ENCODE data around the gene CELSR2.

The CELSR2 gene

DNA sequence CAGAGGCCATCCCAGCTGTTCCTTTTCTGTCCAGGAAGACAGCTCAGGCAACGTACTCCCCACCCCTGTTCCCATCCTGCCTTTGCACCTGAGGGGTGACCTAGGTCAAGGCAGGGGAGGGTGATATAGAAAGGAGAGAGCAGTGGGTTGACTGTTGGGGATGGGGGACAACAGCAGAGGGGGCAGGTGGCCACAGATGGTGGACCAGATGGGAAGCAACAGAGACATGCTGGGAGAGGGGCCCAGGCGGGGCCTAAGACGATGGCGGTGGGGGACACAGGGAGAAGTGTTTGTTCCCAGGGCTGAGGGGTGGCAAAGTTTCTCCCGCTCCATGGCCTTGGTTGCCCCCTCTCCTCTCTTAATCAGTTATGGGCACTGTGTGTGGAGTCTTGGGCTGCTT lies 6.3 kb downstream of the CELSR2 start:
- H3K27ac ChIP-seq: no peak overlapping the region
- TF ChIP-seq, protein P1, sequence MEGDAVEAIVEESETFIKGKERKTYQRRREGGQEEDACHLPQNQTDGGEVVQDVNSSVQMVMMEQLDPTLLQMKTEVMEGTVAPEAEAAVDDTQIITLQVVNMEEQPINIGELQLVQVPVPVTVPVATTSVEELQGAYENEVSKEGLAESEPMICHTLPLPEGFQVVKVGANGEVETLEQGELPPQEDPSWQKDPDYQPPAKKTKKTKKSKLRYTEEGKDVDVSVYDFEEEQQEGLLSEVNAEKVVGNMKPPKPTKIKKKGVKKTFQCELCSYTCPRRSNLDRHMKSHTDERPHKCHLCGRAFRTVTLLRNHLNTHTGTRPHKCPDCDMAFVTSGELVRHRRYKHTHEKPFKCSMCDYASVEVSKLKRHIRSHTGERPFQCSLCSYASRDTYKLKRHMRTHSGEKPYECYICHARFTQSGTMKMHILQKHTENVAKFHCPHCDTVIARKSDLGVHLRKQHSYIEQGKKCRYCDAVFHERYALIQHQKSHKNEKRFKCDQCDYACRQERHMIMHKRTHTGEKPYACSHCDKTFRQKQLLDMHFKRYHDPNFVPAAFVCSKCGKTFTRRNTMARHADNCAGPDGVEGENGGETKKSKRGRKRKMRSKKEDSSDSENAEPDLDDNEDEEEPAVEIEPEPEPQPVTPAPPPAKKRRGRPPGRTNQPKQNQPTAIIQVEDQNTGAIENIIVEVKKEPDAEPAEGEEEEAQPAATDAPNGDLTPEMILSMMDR (IDR thresholded peaks at IDR 0.05; ENCODE audit: low read depth, low read length, missing control alignments): no peak
- in situ Hi-C loops (cut with HindIII; ENCODE audit: low pct_ligation_motif_present, low sequenced_read_pairs): no loop called here
- no peaks in the 10 kb centered on the region for H3K27me3 ChIP-seq (replicated peaks)
- H3K36me3 ChIP-seq (replicated peaks): no peaks in the 10 kb centered on the region
- no peak for DNase-seq
- H3K4me3 ChIP-seq (ENCODE audit: low read depth, low read length): no peak overlapping the region

DNA sequence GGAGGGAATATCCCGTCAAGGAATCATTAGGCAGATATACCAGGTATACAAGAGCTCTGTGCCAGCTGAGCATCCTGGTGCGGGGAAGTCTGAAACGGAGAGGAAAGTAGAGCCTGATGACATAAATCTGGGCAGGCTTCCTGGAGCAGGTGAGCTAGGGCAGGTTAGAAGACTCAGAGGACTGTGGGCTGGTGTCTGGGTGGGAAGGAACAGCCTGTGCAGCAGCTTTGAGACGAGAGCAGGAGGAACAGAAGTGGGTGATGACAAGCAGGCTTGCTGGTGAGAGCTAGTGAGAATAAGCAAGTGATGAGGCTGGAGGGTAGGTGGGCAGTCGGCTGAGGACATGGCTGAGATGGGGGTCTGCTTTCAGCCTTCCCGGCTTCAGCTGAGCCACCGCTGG lies 6.7 kb downstream of the CELSR2 start:
- TF ChIP-seq, protein P1 (IDR thresholded peaks at IDR 0.05; ENCODE audit: low read depth, low read length, missing control alignments): no peak
- no peak overlapping the region for H3K4me3 ChIP-seq (ENCODE audit: low read depth, low read length)
- DNase-seq: no peak
- no peak overlapping the region for H3K27ac ChIP-seq
- H3K27me3 ChIP-seq (replicated peaks): no peaks in the 10 kb centered on the region
- in situ Hi-C loops (cut with HindIII; ENCODE audit: low pct_ligation_motif_present, low sequenced_read_pairs): no loop called here
- no peaks in the 10 kb centered on the region for H3K36me3 ChIP-seq (replicated peaks)

DNA sequence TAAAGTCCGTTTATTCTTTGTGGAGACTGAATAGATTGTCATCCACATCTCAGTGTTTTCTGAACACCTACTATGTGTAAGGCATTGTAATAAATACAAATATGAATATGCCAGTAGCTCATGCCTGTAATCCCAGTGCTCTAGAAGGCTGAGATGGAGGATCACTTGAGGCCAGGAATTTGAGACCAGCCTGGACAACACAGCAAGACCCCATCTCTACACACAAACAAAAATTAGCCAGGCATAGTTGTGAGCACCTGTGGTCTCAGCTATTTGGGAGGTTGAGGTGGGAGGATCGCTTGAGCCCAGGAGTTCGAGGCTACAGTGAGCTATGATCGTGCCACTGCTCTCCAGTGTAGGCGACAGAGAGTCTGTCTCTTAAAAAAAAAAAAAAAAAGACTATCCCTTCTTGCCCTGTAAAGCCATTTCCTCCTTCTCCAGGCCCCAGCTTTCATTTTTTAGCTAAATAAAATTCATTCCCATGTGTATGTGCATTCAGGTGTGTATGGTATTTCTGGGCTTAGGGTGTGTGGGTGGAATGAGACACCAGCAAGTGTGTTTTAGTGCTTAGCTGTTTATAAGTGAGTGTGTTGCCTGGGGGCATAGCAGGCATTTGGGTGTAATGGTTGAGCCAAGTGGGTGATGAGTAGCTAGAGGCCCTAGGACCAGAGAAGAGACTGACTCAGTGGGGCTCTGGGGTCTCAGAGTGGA lies 7.8 kb downstream of the CELSR2 start:
- Histone ChIP-seq H3K27ac (no peak overlapping the region), H3K36me3 (replicated peaks) (no peaks in the 10 kb centered on the region), H3K27me3 (replicated peaks) (no peaks in the 10 kb centered on the region), H3K4me3 (ENCODE audit: low read depth, low read length) (no peak overlapping the region)
- in situ Hi-C loops (cut with HindIII; ENCODE audit: low pct_ligation_motif_present, low sequenced_read_pairs): no loop called here
- TF ChIP-seq, protein P1 (IDR thresholded peaks at IDR 0.05; ENCODE audit: low read depth, low read length, missing control alignments): no peak
- DNase-seq: no peak

DNA sequence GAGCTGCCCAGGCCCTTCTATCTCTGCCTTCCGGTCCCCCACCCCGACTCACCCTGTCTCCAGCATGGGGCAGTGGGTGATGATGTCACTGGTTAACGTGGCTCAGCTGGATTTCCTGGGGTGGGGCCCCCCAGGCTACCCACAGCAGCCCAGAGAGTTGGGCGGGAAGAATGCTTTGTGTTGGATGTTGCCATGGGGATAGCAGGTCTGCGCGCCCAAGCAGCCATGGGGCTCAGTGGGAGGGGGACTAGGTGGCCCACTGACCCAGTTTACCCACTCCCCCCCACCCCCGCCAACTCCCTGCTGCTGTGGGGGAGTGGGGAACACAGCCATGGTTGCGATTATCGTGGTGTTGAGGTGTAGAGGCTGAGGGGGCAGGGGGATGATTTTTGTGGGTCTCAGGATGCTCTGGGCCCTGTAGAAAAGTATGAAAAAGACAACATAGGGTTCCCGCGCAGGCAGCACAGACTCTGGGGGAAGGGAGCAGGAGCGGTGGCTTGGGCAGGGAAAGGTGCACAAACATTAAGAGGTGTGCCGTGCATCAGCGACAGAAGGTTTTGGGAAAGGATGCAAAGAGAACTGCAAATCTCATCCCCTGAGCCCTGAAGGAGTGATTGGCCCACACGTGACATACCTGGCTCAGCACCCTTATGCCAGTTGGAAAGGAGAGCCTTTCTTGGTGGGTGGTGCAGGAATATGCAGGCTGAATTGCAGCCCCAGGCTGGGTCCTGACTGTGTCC lies 8.5 kb downstream of the CELSR2 start:
- TF ChIP-seq, protein P1 (IDR thresholded peaks at IDR 0.05; ENCODE audit: low read depth, low read length, missing control alignments): no peak
- DNase-seq: no peak
- in situ Hi-C loops (cut with HindIII; ENCODE audit: low pct_ligation_motif_present, low sequenced_read_pairs): no loop called here
- Histone ChIP-seq H3K4me3 (ENCODE audit: low read depth, low read length) (no peak overlapping the region), H3K27ac (no peak overlapping the region), H3K27me3 (replicated peaks) (no peaks in the 10 kb centered on the region), H3K36me3 (replicated peaks) (no peaks in the 10 kb centered on the region)

DNA sequence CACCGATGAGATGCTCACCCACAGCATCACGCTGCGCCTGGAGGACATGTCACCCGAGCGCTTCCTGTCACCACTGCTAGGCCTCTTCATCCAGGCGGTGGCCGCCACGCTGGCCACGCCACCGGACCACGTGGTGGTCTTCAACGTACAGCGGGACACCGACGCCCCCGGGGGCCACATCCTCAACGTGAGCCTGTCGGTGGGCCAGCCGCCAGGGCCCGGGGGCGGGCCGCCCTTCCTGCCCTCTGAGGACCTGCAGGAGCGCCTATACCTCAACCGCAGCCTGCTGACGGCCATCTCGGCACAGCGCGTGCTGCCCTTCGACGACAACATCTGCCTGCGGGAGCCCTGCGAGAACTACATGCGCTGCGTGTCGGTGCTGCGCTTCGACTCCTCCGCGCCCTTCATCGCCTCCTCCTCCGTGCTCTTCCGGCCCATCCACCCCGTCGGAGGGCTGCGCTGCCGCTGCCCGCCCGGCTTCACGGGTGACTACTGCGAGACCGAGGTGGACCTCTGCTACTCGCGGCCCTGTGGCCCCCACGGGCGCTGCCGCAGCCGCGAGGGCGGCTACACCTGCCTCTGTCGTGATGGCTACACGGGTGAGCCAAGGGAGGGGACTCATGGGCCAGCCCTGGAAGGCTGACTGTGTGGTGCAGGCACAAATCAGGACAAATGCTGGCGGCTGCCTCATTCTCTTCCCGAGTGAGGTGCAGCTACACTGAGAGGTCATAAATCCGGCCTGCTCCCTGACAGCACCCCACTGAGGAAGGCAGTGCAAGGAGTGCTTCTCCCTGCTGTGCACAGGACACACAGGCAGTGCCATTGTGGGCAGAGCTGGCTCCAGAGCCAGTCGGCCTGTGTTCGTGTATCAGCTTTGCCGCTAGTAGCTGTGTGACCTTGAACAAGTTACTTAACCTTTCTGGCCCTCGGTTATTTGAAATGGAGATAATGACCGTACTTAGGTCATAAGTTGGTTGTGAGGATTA lies 9.4 kb downstream of the CELSR2 start:
- Histone ChIP-seq H3K27ac (no peak overlapping the region), H3K36me3 (replicated peaks) (no peaks in the 10 kb centered on the region), H3K4me3 (ENCODE audit: low read depth, low read length) (no peak overlapping the region), H3K27me3 (replicated peaks) (no peaks in the 10 kb centered on the region)
- no peak for DNase-seq
- TF ChIP-seq, protein P1 (IDR thresholded peaks at IDR 0.05; ENCODE audit: low read depth, low read length, missing control alignments): no peak
- in situ Hi-C loops (cut with HindIII; ENCODE audit: low pct_ligation_motif_present, low sequenced_read_pairs): no loop called here
